GM18508 (cell line): ENCODE measurements around the gene GNE.
"Not testable (repeated sequence)": the region's sequence is repeated elsewhere in the genome, so short reads cannot be mapped to it uniquely, and the experiment has no call there.

Experiments used
- ATAC-seq: cut with Tn5 transposase; IDR thresholded peaks from one replicate; pipeline ENCODE4 v1.9.1; 2021; ENCODE audit warnings: moderate number of reproducible peaks; ENCODE audit not compliant: insufficient read depth, unreplicated experiment

The GNE gene

GRCh38 chr9:36258208-36258995, at the start of gene GNE:
TSS of gene GNE (minus strand) at chr9:36258448. CDS start at chr9:36249355, 9,093 bp downstream.
- peak; percentile 55 for ATAC-seq

- no peak for ATAC-seq
These were observed 48.4 kb upstream of the GNE start for GRCh38 chr9:36306471-36307306.

GRCh38 chr9:36304366-36304765, 46.1 kb upstream of the GNE start:
- ATAC-seq, result not testable (repeated sequence)

DNA sequence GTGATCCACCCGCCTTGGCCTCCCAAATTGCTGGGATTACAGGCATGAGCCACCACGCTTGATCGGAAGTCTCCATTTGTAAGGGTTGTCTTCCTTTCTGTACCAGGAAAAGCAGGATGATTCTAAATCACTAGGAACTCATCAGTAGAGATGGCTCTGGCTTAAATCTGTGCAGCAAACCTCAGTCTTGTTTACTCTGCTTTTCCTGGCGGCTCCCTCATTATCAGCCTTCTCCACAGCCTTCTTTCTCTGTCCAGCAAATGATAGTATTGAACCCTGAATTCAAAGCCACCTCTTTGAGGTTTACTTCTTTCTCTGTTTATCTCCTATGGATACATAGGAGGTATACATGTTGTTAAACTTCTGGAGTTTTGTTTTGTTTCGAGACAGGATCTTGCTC, 43.0 kb upstream of the GNE start:
- ATAC-seq, result no peak

- no peak for ATAC-seq
These were observed 40.3 kb upstream of the GNE start for GRCh38 chr9:36298566-36298965.

- no peak for ATAC-seq
These were observed 39.5 kb upstream of the GNE start for GRCh38 chr9:36297798-36298197.

GRCh38 chr9:36294996-36295395, 36.7 kb upstream of the GNE start:
- ATAC-seq, result not testable (repeated sequence)

GRCh38 chr9:36293918-36294317, 35.7 kb upstream of the GNE start:
- ATAC-seq, result no peak

GRCh38 chr9:36293171-36293570, 34.9 kb upstream of the GNE start:
- ATAC-seq, result no peak

- ATAC-seq, result no peak
These were observed 34.4 kb upstream of the GNE start for GRCh38 chr9:36292641-36293040.

DNA sequence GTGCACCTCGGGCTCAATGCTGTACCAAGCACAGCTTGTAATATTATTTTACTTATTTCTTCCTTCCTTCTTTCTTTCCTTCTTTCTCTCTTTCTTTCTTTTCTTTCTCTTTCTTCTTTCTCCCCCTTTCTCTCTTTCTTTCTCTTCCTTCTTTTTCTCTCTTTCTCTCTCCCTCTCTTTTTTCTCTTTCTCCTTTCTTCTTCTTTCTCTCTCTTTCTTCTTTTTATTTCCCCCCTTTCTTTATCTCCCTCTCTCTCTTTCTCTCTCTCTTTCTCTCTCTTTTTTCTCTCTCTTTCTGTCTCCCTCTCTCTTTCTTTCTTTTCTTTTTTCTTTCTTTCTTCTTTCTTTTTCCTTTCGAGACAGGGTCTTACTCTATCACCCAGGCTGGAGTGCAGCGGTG, 32.7 kb upstream of the GNE start:
- ATAC-seq, result no peak

DNA sequence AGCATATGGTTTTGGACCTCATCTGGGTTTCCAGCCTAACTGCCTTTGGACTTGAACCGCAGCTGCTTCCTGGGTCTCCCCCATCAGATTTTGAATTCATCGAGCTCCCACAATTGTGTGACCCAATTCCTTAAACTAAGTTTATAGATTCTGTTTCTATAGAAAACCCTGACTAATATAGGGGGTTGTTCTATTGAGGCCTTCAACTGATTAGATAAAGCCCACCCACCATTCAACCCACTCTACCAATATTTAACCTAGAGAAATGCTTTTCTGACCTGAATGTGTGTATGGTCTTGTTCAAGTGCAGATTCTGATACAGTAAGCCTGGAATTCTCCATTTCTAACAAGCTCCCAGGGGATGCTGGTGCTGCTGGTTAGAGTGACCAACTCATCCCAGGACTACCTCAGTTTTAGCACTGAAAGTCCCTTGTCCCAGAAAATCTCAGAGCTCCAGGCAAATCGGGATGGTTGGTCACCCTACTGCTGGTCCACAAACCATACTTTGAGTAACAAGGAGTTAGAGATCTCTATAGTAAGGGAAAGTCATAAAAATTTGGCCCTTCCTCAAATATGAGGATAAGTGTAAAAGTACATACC, 31.7 kb upstream of the GNE start:
- no peak for ATAC-seq

GRCh38 chr9:36288070-36288469, 29.8 kb upstream of the GNE start:
- ATAC-seq, result no peak

DNA sequence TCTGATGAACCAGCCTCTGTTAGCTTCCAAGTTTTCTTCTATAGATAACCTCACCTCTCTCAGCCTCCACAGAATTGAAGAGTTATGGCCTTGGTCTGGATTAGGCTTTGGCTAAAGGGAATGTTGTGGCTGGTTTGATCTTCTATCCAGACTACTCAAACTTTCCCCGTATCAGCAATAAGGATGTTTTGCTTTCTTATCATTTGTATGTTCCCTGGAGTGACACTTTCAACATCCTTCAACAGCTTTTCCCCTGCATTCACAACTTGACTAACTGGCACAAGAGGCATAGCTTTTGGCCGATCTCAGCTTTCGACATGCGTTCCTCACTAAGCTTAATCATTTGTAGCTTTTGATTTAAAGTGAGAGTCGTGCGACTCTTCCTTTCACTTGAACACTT, 28.1 kb upstream of the GNE start:
- ATAC-seq, result no peak

- ATAC-seq, result no peak
These were observed 26.0 kb upstream of the GNE start for GRCh38 chr9:36284226-36284625.

- no peak for ATAC-seq
These were observed 24.0 kb upstream of the GNE start for GRCh38 chr9:36282275-36282674.

DNA sequence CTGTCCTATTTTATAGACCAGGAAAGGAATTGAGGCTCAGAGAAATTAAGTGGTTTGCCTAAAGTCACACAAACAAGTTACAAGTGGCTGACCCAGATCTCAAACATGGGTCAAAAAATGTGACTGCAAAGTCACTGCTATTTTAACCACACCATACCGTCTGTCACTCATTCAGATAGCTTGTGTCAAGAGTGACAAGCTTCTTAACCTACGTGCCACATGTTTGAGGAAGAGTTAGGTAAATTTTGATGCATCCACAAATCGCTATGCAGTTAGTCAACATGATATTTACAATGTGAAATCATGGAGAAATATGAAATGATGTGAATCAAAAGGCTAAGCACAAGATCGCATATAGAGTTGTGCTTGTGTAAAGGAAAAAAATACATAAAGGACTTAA, 22.7 kb upstream of the GNE start:
- no peak for ATAC-seq

DNA sequence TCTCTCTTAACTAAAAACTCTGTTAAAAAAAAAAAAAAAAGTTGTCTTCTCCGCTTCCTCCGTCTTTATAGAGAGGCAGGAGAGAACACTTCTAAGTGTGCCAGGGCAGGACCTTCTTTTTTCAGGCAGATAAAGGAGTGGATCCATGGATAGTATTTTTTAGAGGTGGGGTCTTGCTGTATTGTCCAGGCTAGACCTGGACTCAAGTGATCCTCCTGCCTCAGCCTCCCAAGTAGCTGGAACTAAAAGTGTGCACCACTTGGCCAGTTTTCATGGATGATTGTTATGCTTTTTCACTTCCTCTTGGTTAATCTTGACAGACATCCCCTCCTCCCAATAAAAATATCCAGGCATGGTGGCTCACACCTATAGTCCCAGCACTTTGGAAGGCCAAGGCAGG, 20.0 kb upstream of the GNE start:
- no peak for ATAC-seq

GRCh38 chr9:36276781-36277181, 18.5 kb upstream of the GNE start:
- ATAC-seq, result no peak

GRCh38 chr9:36276254-36276653, 18.0 kb upstream of the GNE start:
- no peak for ATAC-seq

GRCh38 chr9:36275060-36275459, 16.8 kb upstream of the GNE start:
- ATAC-seq, result no peak
